Testis (tissue), 3 donors: ENCODE data around the gene NCOR2. TPM values are rescaled to one million over a fixed set of nuclear protein-coding genes. Genes with fewer than 3 reads are reported as not detected.

Experiments
- DNase-seq: peaks from one replicate; pipeline ENCODE4 v3.0.0-alpha.2; 2019
- H3K27ac ChIP-seq, 2 donors: fragments of 200-600 bp; sonication (generic); one replicate each; pipeline ENCODE4 v1.5.1; 2019
- H3K27me3 ChIP-seq: fragments of 200-600 bp; sonication (generic); one replicate; pipeline ENCODE4 v1.5.1; 2019
- H3K36me3 ChIP-seq: fragments of 200-600 bp; sonication (generic); one replicate; pipeline ENCODE4 v1.5.1; 2017; ENCODE audit warnings: low read depth; ENCODE audit errors: missing control alignments
- H3K4me1 ChIP-seq: fragments of 200-600 bp; sonication (generic); one replicate; pipeline ENCODE4 v1.5.1; 2019
- H3K4me3 ChIP-seq, 2 donors: fragments of 200-600 bp; sonication (generic); one replicate each; pipeline ENCODE4 v1.5.1; 2017 to 2019
- H3K9me3 ChIP-seq: fragments of 200-600 bp; sonication (generic); one replicate; pipeline ENCODE4 v1.5.1; 2017
- POLR2A ChIP-seq: fragments of 450-650 bp; IDR thresholded peaks from one replicate; pipeline ENCODE4 v1.6.1; 2017; ENCODE audit warnings: antibody characterized with exemption, mild to moderate bottlenecking, moderate library complexity
- WGBS, 2 donors: methylation state at CpG; one replicate each; pipeline ENCODE4 v1.1.5; 2018; 5-methylcytosine and 5-hydroxymethylcytosine counted together
- intact Hi-C: fragments of 100-400 bp; cut with DNase I; formaldehyde crosslinking; loops from one replicate; pipeline ENCODE4 v1.15.1; 2023; ENCODE audit warnings: low total_unique reads
- polyA plus RNA-seq: library from polyadenylated mRNA; stranded (reverse); fragments of 350-450 nt; fragmentation: Illumina TruSeq; extraction: RNeasy Lipid Tissue Mini Kit (QIAGEN cat#74804); gene quantifications from one replicate; pipeline ENCODE4 v1.2.3, GENCODE V29; 2014; ENCODE audit warnings: low read depth, low replicate concordance; ENCODE audit not compliant: insufficient read depth
- total RNA-seq, 2 donors: library from RNA; depleted of rRNA; stranded (reverse); fragments of >200 nt; gene quantifications; one replicate each; pipeline ENCODE4 v1.2.3, GENCODE V29; 2016
- TF ChIP-seq, protein P1 (sequence below), 3 experiments: fragments of 450-650 bp in 2 of 3; fragments of 200-600 bp in 1 of 3; sonication (generic) in 1 of 3; IDR thresholded peaks; one replicate each; pipeline ENCODE4 v1.5.1; 2016 to 2019; ENCODE audit warnings: antibody characterized with exemption in 3 of 3, mild to moderate bottlenecking in 2 of 3, moderate library complexity in 1 of 3

The NCOR2 gene
- total and polyA plus RNA-seq, 3 donors from 2014 or later: 62.6 to 212 (median 212) TPM

DNA sequence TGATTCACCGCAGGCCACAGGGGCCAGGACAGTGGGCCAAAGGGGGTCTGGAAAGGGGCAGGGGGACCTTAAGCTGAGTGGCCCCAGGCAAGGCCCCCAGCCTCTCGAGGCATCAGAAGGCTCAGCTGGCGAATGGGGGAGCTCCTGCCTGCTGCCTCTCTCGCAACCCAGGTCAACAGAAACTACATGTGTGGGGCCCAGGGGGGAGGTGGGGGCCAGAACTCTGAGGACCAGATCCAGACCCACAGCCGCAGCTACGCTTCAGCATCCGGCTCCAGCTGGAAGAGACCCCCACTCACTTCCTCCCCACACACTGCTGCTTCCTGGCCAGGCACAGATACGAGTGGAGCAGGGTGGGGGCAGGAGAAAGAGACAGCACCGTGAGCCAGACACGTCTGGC, 46.5 kb downstream of the NCOR2 start:
- H3K4me1 ChIP-seq: peaks cover 57% of the 10 kb centered on the region
- H3K36me3 ChIP-seq: no peaks in the 10 kb centered on the region
- no peaks in the 10 kb centered on the region for H3K27me3 ChIP-seq
- intact Hi-C loops: no loop called here
- no peak for TF ChIP-seq POLR2A
- TF ChIP-seq, protein P1, sequence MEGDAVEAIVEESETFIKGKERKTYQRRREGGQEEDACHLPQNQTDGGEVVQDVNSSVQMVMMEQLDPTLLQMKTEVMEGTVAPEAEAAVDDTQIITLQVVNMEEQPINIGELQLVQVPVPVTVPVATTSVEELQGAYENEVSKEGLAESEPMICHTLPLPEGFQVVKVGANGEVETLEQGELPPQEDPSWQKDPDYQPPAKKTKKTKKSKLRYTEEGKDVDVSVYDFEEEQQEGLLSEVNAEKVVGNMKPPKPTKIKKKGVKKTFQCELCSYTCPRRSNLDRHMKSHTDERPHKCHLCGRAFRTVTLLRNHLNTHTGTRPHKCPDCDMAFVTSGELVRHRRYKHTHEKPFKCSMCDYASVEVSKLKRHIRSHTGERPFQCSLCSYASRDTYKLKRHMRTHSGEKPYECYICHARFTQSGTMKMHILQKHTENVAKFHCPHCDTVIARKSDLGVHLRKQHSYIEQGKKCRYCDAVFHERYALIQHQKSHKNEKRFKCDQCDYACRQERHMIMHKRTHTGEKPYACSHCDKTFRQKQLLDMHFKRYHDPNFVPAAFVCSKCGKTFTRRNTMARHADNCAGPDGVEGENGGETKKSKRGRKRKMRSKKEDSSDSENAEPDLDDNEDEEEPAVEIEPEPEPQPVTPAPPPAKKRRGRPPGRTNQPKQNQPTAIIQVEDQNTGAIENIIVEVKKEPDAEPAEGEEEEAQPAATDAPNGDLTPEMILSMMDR (IDR thresholded peaks at IDR 0.05): no peak
- peak overlapping the region; percentile 61 to 97 for H3K27ac ChIP-seq
- no peak overlapping the region for H3K4me3 ChIP-seq
- no peak for DNase-seq
- no peaks in the 10 kb centered on the region for H3K9me3 ChIP-seq
- WGBS, 2 donors: 50 to 77% methylated on average over 5 to 8 of the region's 10 CpGs

DNA sequence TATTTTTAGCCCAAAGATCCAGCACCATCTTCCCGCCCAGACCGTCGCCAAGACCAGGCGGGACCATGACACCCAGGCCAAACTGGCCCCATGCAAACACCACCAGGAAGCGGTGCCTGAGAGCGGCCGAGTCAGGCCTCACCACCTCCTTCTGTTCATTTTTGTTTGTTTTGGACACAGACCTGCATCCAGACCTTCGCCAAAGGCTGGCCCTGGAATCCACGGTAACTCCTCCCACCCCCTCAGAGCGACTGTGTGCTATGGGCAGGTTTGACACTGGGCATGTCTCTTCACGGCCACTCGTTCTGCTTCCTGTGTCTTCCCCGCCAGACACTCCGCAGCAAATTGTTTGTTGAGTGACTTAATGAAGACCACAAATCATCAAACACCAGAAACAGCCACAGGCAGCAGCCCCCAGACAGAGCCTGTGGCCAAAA, 47.1 kb downstream of the NCOR2 start:
- DNase-seq: no peak
- H3K4me1 ChIP-seq: peaks cover 63% of the 10 kb centered on the region
- WGBS, 2 donors: 35 to 52% methylated on average over 14 of the region's 14 CpGs

DNA sequence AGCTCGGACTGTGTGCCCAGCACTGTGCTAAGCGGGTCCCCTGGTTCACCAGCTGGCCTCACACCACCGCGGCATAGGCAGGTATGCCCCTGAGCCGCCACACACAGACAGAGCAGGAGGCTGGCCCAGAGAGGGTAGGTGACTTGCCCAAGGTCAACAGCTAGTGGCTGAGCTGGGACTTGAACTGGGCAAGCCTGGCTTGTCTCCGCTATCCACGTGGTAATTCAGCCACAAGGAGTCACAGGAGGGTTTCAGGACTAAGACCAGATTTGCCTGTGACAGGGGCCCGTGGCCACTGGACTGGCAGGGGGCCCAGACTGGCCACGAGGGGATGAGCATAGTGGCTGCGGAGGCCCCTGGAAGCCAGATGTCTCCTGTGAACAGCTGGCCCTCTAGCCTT, 47.7 kb downstream of the NCOR2 start:
- peaks cover 64% of the 10 kb centered on the region for H3K4me1 ChIP-seq
- H3K27ac ChIP-seq: peak overlapping the region; percentile 93 to 97
- H3K36me3 ChIP-seq: no peaks in the 10 kb centered on the region
- H3K9me3 ChIP-seq: no peaks in the 10 kb centered on the region
- no peak for DNase-seq
- intact Hi-C loops: loop anchor here (5.0 kb wide), 1 partner anchor 48 kb away; the partner anchor contains the start of gene NCOR2
- TF ChIP-seq POLR2A: no peak
- TF ChIP-seq, protein P1 (IDR thresholded peaks at IDR 0.05): no peak
- no peak overlapping the region for H3K4me3 ChIP-seq
- no peaks in the 10 kb centered on the region for H3K27me3 ChIP-seq
- 43 to 51% methylated on average over 7 to 9 of the region's 10 CpGs for WGBS, 2 donors

More for the DNA sequence above, 47.1 kb downstream of the NCOR2 start:
- no peak overlapping the region for H3K4me3 ChIP-seq
- intact Hi-C loops: no loop called here
- no peaks in the 10 kb centered on the region for H3K36me3 ChIP-seq
- H3K9me3 ChIP-seq: no peaks in the 10 kb centered on the region
- H3K27ac ChIP-seq: peak overlapping the region; percentile 93 to 97
- no peaks in the 10 kb centered on the region for H3K27me3 ChIP-seq
- TF ChIP-seq, protein P1 (IDR thresholded peaks at IDR 0.05): no peak
- TF ChIP-seq POLR2A: no peak

DNA sequence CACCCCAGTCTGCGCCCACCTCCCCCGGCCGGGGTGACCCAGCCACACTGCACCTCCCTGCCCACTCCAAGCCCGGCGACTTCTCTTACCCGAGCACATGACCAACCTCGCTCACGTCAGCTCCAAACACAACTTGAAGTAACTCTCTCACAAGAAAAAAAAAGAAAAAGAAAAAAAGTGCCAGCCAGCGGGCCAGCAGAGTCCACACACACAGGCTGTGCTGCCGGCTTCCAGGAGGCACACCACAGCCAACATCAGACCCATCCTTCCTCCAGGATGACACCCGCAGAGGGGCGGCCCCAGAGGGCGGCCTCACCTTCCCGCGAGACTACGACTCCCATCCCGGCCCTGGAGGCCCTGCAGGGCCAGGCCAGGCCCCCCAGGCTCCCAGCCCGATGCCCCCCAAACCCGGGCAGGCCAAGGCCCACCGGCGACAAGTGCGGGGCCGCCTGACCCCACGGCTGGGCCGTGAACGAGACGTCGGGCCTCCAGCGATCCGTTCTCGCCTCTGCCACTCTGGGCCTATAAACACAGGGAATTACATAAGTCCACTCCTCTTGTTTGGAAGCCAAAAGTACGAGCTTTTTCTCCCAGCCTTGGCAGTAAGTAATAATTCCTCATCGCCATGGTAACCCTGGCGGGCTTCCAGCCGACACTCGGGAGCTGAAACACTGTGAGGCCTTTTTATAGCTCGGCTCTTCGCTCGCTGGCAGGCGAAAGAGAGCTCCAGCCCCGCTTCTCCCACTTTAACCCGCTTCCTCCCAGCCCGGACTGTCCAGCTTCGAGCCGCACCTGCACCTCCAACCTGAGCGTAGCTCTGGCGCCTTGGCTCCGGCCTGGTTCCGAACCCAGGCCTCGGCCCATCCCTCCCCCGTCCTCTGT, 49.1 kb downstream of the NCOR2 start:
- Histone ChIP-seq H3K9me3 (no peaks in the 10 kb centered on the region), H3K4me1 (peaks cover 72% of the 10 kb centered on the region), H3K36me3 (no peaks in the 10 kb centered on the region), H3K27me3 (no peaks in the 10 kb centered on the region), H3K27ac (peak overlapping the region; percentile 93 to 97), H3K4me3 (peak overlapping the region; percentile 40 to 41)
- intact Hi-C loops: loop anchor here (5.0 kb wide), 1 partner anchor 49 kb away; the partner anchor contains the start of gene NCOR2
- no peak for TF ChIP-seq POLR2A
- TF ChIP-seq, protein P1 (IDR thresholded peaks at IDR 0.05): no peak
- WGBS, 2 donors: 23 to 26% methylated on average over 41 to 51 of the region's 51 CpGs
- peak; percentile 98 for DNase-seq
